ENCODE results near the gene DNAH14.

DNA sequence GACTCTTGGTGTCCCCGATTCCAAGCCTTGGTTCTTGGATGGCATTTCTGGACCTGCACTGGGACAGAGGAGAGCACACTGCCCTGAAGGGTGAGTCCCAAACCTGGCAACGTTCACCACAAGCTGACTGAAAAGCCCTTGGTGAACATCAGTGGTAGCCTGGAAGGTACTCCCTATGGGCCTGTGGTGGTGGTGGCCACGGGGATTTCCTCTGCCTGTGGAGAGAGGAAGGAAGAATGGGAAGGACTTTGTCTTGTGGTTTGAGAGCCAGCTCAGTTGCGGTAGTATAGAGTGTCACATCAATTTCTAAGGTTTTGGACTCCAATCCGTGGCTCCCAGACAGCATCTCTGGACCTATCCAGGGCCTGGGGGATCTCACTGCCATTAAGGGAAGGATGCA lies 50.7 kb downstream of the DNAH14 start:
- no peak for TF ChIP-seq EZH2 (IDR thresholded peaks at IDR 0.05; ENCODE audit: borderline replicate concordance, control insufficient read depth, low read depth, low read length)
- no peak for TF ChIP-seq ZBED1 (IDR thresholded peaks at IDR 0.05; ENCODE audit: borderline replicate concordance)
- TF ChIP-seq, protein P1, sequence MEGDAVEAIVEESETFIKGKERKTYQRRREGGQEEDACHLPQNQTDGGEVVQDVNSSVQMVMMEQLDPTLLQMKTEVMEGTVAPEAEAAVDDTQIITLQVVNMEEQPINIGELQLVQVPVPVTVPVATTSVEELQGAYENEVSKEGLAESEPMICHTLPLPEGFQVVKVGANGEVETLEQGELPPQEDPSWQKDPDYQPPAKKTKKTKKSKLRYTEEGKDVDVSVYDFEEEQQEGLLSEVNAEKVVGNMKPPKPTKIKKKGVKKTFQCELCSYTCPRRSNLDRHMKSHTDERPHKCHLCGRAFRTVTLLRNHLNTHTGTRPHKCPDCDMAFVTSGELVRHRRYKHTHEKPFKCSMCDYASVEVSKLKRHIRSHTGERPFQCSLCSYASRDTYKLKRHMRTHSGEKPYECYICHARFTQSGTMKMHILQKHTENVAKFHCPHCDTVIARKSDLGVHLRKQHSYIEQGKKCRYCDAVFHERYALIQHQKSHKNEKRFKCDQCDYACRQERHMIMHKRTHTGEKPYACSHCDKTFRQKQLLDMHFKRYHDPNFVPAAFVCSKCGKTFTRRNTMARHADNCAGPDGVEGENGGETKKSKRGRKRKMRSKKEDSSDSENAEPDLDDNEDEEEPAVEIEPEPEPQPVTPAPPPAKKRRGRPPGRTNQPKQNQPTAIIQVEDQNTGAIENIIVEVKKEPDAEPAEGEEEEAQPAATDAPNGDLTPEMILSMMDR (IDR thresholded peaks at IDR 0.05 in 2 of 3, conservative IDR thresholded peaks at IDR 0.05 in 1 of 3; ENCODE audit: control insufficient read depth in 2 of 3, extremely low read depth in 1 of 3, insufficient read depth in 1 of 3, low read depth in 3 of 3, low read length in 3 of 3), result no peak
- TF ChIP-seq, protein P2, sequence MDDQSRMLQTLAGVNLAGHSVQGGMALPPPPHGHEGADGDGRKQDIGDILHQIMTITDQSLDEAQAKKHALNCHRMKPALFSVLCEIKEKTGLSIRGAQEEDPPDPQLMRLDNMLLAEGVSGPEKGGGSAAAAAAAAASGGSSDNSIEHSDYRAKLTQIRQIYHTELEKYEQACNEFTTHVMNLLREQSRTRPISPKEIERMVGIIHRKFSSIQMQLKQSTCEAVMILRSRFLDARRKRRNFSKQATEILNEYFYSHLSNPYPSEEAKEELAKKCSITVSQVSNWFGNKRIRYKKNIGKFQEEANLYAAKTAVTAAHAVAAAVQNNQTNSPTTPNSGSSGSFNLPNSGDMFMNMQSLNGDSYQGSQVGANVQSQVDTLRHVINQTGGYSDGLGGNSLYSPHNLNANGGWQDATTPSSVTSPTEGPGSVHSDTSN (IDR thresholded peaks at IDR 0.05; ENCODE audit: insufficient replicate concordance, low read depth, low read length), result no peak

Measured in GM12878 (cell line).